GM19193 (cell line): Measurements from ENCODE around the gene PIERCE2.

ENCODE experiments used
- POLR2A ChIP-seq: IDR thresholded peaks from 4 replicates; pipeline ENCODE4 v1.6.1; 2011; ENCODE audit not compliant: insufficient read depth, insufficient read length; ENCODE audit errors: extremely low read depth

PIERCE2 gene, protein sequence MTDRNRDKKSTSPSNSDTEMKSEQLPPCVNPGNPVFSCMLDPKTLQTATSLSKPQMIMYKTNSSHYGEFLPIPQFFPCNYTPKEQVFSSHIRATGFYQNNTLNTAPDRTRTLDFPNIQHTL

DNA sequence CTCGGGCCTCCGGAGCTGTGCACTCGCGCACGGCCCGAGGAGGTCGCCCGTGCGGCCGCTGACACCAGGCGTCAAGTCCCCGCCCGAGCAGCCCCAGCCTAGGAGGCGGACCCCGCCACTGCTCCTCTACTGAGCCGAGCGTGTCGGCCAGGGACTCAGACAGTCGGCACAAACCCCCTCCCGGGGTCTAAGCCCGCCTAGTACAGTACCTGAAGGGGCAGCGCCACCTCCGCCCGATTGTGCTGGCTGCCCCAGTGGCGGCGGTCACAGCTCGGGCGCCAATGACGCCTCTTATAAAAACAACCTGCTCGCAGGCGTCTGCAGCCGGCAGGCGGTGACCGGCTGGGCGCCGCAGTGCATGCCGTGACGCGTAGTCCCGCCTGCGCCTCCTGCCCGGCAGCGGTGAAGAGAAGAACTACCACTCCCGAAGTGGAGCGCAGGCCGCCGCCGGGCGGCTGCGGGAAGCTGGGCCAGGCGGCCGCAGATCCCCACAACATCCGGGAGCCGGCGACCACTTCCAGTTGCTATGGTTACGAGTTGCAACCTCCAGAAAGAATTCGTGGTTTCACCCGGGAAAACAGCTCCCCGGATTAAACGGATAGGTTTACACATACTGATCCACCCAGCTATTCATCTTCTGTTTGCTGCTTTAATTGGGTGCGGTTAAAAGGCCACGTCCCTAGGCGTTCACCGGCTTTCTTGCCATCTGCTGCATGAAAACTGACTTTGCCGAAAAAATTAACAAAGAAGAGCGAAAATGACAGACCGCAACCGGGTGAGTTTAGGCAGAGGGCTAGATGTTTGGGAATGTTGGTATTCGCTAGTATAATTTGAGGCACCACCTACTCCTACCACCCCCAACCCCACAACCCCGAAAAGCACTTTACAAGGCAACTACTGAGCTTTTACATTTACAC lies at the start of gene PIERCE2, which contains the start of gene CCPG1:
TSS of gene PIERCE2 (plus strand) at position 484 of the 917 bp plus-strand sequence. CDS start at position 758, 274 bp downstream.
TSS of gene CCPG1 (minus strand) at position 348 of the 917 bp plus-strand sequence. CDS start 18,935 bp downstream, outside the sequence.
- TF ChIP-seq POLR2A, result peak; percentile 72

DNA sequence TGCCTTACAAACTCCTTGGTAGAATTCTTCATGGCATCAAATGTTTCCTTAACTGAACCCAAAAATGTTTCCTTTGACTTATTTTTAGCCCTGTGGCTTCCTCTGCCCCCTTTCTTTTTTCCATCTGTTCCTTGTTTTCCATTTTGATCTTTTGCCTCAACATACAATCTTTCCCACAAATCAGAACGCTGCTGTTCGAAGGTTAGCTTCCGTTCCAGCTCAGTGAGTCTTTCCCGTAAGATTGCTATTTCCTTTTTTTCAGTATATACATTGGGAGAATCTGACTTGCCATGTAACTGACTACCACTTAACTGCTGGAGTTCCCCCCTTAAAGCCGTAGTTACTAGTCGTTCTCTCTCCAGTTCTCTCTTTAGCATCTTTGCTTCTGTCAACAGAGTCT lies 48.0 kb upstream of the PIERCE2 start:
- no peak for TF ChIP-seq POLR2A

DNA sequence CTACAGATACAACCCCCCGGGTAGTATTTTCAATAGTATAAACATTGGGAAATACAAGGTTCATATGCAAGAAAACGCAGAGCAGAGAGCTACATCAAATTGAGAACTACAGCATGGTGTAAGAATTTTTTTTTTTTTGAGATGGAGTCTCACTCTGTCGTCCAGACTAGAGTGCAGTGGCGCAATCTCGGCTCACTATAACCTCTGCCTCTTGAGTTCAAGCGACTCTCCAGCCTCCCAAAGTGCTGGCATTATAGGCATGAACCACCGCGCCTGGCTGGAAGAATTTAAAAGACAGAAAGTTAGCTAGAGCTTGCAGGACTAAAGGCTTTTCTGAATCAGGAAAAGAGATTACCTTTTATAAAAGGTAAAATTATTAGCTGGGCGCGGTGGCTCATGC lies 47.2 kb upstream of the PIERCE2 start:
- TF ChIP-seq POLR2A, result no peak

DNA sequence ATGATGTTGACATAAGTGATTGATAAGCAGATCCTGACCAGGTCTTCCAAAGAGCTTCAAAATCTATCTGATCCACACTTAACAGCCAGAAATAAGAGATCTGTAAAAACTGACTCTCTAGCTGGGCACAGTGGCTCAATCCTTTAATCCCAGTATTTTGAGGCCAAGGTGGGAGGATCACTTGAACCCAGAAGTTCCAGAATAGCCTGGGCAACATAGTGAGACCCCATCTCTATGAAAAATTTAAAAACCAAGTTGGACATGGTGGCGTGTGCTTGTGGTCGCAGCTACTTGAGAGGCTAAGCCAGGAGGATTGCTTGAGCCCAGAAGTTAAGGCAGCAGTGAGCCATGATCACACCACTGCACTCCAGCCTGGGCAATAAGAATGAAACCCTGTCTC lies 45.7 kb upstream of the PIERCE2 start:
- TF ChIP-seq POLR2A, result no peak

DNA sequence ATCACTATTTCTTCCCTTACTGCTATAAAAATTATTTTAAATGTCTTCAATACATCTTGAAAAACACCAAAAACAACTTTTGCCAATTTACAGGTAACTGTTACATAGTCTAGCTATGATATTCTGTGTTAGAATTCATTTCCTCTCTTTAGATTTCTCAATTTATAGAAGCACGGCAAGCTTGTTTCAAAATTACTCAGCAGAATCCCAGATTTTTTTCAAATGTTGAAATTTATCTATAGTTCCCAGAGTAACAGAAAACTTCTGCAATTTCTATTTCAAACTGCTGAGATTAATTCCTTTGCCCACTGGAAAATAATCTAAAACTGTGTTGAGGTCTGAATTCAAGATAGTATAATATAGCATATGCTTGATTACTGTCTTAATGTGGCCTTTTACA lies 41.3 kb upstream of the PIERCE2 start:
- TF ChIP-seq POLR2A, result no peak

DNA sequence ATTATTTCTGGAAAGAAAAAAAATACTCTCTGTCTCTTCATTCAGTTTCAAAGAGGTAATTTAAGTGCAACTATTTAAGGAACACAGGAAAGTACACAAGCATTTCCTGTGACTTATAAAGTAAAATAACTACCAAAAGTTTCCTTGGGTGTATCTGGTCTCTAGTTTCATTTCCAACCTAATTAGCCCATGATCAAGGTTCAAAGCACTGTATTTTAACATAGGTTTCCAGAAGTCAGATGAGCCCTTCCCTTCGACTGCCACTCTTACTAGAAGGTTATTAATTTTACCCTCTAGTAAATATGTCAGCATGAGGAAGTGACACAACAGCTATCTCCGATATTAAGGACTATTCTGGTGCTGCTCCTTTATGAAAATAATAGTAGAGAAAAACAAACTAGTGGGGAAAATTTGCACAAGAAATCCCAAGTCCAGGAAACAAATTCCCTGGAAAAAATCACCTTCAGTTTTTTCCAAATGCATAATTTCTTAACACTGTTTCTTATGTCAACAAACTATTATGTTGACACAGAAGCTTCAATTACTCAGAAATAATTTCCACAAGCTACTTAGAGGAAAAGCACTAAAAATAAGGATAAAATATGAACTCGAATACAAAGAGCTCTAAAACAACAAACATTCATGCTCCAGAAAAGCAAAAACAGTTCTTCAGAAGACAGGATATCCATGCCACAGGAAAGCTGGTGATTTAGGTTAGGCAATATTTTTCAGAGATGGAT lies 35.4 kb upstream of the PIERCE2 start:
- no peak for TF ChIP-seq POLR2A

DNA sequence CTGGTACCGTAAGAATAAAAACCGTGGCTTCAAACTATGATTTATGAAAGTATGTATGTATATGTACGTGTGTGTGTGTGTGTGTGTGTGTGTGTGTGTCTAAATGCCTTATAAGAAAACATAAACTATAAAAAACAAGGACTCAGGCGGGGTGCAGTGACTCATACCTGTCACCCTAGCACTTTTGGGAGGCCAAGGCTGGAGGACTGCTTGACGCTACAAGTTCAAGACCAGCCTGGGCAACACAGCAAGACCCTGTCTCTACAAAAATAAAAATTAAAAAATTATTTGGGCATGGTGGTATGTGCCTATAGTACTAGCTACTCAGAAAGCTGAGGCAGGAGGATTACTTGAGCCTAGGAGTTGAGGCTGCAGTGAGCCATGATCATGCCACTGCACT lies 29.2 kb upstream of the PIERCE2 start:
- no peak for TF ChIP-seq POLR2A

DNA sequence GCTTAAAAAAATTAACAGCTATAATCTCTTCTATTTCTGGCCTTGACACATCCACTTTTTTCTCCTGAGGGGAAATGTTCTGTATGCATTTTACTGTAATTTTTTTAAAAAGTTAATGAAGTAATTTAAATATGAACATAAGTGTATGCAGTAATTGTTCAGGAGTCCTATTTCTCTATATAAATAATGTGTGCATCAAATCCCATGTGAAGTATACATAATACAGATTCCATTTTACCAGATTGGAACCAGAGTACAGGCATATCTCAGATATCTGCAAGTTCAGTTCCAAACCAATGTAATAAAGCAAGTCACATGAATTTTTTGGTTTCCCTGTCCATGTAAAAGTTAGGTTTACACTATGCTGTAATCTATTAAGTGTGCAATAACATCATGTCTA lies 26.7 kb upstream of the PIERCE2 start:
- TF ChIP-seq POLR2A, result no peak

DNA sequence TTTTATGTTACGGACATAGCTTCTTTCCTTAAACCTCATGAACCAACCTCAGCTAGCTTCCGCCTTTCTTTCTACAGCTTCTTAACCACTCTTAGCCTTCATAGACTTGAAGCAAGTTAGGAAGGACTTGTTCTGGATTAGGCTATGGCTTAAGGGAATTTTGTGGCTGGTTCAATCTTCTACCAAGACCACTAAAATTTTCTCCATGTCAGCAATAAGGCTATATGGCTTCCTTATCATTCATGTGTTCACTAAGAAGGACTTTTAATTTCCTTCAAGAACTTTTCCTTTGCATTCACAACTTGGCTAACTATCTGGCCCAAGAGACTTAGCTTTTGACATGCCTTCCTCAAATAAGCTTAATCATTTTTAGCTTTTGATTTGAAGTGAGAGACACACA lies 24.6 kb upstream of the PIERCE2 start:
- TF ChIP-seq POLR2A, result no peak

DNA sequence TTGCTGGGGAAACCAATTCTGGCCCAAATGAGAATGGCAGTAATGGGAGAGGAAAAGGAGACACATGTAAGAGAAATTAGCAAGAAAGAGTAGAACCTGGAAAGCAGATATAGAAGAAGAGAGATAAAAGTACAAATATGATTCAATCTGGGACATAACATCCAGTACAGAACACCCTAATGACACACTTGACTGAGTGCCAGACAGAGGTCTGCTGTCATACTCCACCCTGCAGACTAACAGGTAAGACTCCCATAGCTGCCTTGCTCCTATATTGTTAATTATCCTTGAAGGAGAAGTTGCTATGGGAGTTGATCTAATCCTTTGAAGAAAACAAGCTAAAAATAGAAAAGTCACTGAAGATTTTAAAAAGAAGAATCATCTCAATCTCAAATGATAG lies 21.3 kb upstream of the PIERCE2 start:
- no peak for TF ChIP-seq POLR2A

DNA sequence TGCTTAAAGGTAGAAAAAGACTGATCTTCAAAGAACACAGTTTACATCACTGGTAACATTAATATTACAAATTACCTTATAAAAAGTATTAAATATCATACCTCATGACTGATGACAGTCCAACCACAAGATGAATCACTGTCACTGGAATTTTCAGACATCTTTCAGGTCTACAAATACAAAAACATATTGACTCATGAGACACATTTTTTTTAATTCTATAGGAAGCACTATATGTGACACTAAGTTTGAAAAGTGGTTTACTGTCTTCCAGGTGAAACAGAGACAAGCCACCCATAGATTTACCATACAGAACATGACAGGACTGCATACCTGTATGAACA lies 19.1 kb upstream of the PIERCE2 start:
- TF ChIP-seq POLR2A, result no peak

DNA sequence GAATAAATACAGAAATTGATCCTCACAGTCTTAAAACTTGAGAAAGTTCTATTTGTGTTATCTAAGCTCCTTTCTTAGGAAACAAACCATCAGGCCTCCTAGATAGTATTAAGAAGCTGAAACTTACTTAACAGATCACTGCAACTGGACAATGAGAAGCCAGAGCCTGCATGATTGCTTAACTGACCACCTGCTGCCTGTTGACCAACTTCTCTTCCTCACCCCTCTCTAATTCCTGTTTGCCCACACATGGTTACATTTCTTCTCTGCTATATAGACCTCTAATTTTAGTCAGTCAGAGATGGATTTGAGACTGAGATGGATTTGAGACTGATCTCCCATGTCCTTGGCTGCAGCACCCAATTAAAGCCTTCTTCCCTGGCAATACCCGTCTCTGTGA lies 13.6 kb upstream of the PIERCE2 start:
- no peak for TF ChIP-seq POLR2A

DNA sequence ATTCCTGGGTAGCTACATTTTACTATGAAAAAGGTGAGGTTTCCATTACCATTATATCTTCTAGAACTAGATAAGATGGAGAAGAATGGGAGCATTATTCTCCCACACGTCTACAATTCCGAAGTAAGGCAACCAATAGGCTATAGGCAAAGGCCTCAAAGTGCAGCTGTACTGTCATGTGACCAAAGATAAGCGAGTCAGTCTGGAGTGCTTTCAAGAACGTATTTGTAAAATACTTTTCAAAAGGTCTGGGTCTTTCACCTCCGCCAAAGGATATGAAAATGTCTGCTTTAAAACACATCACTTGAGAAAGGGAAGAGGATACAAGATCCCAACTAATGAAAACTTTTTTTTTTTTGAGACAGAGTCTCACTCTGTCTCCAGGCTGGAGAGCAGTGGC lies 10.1 kb upstream of the PIERCE2 start:
- no peak for TF ChIP-seq POLR2A

DNA sequence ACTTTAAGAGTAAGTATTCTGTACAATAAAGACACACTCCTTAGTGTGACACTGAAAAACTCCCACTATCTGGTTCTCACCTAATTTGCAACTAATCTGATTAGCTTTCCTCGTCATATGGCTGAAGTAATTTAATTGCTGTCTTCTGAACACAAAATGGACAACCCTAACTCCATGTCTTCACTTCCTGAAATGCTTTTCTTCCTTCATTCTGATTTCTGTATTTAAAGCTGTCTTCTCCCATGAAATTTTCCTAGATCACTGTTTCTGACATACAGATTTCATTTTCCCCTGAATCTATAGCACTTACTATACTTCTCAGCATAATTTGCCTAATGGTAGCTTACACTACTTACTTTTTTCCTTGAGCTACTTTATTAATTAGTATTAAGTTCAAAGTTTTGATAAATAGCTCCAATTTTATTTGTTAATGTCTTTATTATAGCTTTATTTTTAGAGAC lies 6.5 kb upstream of the PIERCE2 start:
- TF ChIP-seq POLR2A, result no peak

DNA sequence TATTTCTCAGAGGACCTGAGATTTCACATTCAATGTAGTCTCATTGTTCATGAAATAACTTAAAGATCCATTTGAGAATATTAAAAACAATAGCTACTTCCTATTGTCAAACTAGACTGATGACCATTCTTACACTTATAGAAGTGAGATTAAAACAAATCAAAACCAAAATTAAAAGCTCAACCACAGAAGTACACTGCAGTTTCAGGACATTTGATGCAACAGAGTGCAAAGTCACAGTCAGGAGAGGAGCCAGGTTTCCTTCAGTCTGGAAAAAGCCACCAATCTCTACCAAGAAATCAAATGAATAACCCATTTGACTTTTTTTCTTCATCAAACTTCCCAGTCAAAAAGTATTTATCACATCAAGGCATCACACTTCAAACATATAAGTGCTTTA lies 5.6 kb upstream of the PIERCE2 start:
- no peak for TF ChIP-seq POLR2A
